ENCODE measurements around the gene TDO2.
"Not testable (repeated sequence)": the region's sequence is repeated elsewhere in the genome, so short reads cannot be mapped to it uniquely, and the experiment has no call there.

The TDO2 gene

GRCh38 chr4:155906554-155907247 is 3.2 kb downstream of the TDO2 start:
- DNase-seq (ENCODE audit: low read depth in 2 of 2, low spot score in 1 of 2): no peak

GRCh38 chr4:155907556-155907955 is 4.1 kb downstream of the TDO2 start:
- DNase-seq (ENCODE audit: low read depth in 2 of 2, low spot score in 1 of 2): no peak

GRCh38 chr4:155908187-155909139 is 5.0 kb downstream of the TDO2 start:
- DNase-seq (ENCODE audit: low read depth in 2 of 2, low spot score in 1 of 2): no peak

- DNase-seq (ENCODE audit: low read depth in 2 of 2, low spot score in 1 of 2): no peak
Measured at GRCh38 chr4:155909615-155910226, 6.2 kb downstream of the TDO2 start.

GRCh38 chr4:155911905-155912304 is 8.4 kb downstream of the TDO2 start:
- DNase-seq (ENCODE audit: low read depth in 2 of 2, low spot score in 1 of 2): no peak

GRCh38 chr4:155914782-155915181 is 11.3 kb downstream of the TDO2 start:
- DNase-seq (ENCODE audit: low read depth in 2 of 2, low spot score in 1 of 2): no peak

- DNase-seq (ENCODE audit: low read depth in 2 of 2, low spot score in 1 of 2): no peak
Measured at GRCh38 chr4:155921597-155921996, 18.1 kb downstream of the TDO2 start.

- no peak for DNase-seq (ENCODE audit: low read depth in 2 of 2, low spot score in 1 of 2)
Measured at GRCh38 chr4:155924637-155925036, 21.1 kb downstream of the TDO2 start.

- no peak for DNase-seq (ENCODE audit: low read depth in 2 of 2, low spot score in 1 of 2)
Measured at GRCh38 chr4:155929833-155930232, 26.3 kb downstream of the TDO2 start.

GRCh38 chr4:155930330-155930729 is 26.8 kb downstream of the TDO2 start:
- DNase-seq (ENCODE audit: low read depth in 2 of 2, low spot score in 1 of 2): no peak

- DNase-seq (ENCODE audit: low read depth in 2 of 2, low spot score in 1 of 2): no peak
Measured at GRCh38 chr4:155931634-155932033, 28.1 kb downstream of the TDO2 start.

GRCh38 chr4:155934634-155935033 is 31.1 kb downstream of the TDO2 start:
- not testable (repeated sequence) for DNase-seq (ENCODE audit: low read depth in 2 of 2, low spot score in 1 of 2)

GRCh38 chr4:155935389-155935986 is 32.0 kb downstream of the TDO2 start:
- no peak for DNase-seq (ENCODE audit: low read depth in 2 of 2, low spot score in 1 of 2)

- no peak for DNase-seq (ENCODE audit: low read depth in 2 of 2, low spot score in 1 of 2)
Measured at GRCh38 chr4:155941085-155941790, 37.7 kb downstream of the TDO2 start.

- DNase-seq (ENCODE audit: low read depth in 2 of 2, low spot score in 1 of 2): no peak
Measured at GRCh38 chr4:155941820-155942219, 38.3 kb downstream of the TDO2 start.

GRCh38 chr4:155943605-155944291 is 40.3 kb downstream of the TDO2 start:
- no peak for DNase-seq (ENCODE audit: low read depth in 2 of 2, low spot score in 1 of 2)

GRCh38 chr4:155944516-155944915 is 41.0 kb downstream of the TDO2 start:
- DNase-seq (ENCODE audit: low read depth in 2 of 2, low spot score in 1 of 2): no peak

GRCh38 chr4:155946486-155946885 is 43.0 kb downstream of the TDO2 start:
- DNase-seq (ENCODE audit: low read depth in 2 of 2, low spot score in 1 of 2): no peak

GRCh38 chr4:155948541-155948940 is 45.0 kb downstream of the TDO2 start:
- DNase-seq (ENCODE audit: low read depth in 2 of 2, low spot score in 1 of 2): no peak

- DNase-seq (ENCODE audit: low read depth in 2 of 2, low spot score in 1 of 2): no peak
Measured at GRCh38 chr4:155950461-155950860, 47.0 kb downstream of the TDO2 start.
